Adrenal gland (tissue), 5 donors: ENCODE data around the gene ZBTB7C.
A peak's percentile ranks its signal among the peaks of the same experiment; 100 is the strongest.

Experiments
- POLR2A ChIP-seq, 2 donors: fragments of 450-650 bp; IDR thresholded peaks; one replicate each; pipeline ENCODE4 v1.6.1; 2017; ENCODE audit warnings: antibody characterized with exemption in 2 of 2, mild to moderate bottlenecking in 2 of 2, moderate library complexity in 1 of 2
- TF ChIP-seq, protein P1 (sequence below), 6 experiments: fragments of 450-650 bp in 4 of 6; fragments of 200-600 bp in 2 of 6; sonication (generic) in 1 of 6; IDR thresholded peaks; 1 replicate in 5 of 6; 2 replicates in 1 of 6; pipeline versions ENCODE4 v1.5.1 to v1.8.0; 2016 to 2021; ENCODE audit warnings: antibody characterized with exemption in 6 of 6, mild to moderate bottlenecking in 2 of 6, moderate library complexity in 1 of 6
- donor health status: DM: no; HTN: no; CAD: no.

DNA sequence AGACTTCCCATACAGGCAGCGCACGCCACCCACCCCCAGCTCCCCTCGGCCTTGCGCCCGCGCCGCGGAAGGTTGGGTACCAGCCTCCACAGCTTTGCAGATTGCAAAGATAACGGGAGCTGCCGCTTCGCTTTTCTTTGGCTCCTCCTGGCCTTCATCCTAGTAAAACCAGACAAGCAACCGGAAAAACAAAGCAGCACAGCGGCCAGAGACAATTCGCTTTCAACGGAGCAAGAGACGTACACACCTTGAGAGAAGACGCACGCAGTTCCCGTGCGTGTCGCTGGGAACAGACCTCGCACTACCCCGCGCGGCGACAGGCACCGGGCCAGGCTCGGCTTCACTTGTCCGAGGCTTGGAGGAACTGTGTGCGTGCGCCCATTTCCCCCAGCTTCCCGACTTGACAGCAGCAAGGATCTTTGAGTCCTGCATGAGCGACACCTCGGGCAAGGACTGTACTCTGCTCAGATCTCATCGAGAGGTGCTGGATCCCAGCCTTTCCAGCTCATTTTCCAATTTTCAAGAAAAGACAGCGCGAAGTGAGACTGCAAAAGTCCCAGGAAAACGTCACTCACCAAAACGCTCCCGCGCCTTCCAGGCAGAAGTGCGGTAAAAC is 964 bp downstream of the ZBTB7C start:
- TF ChIP-seq, protein P1, sequence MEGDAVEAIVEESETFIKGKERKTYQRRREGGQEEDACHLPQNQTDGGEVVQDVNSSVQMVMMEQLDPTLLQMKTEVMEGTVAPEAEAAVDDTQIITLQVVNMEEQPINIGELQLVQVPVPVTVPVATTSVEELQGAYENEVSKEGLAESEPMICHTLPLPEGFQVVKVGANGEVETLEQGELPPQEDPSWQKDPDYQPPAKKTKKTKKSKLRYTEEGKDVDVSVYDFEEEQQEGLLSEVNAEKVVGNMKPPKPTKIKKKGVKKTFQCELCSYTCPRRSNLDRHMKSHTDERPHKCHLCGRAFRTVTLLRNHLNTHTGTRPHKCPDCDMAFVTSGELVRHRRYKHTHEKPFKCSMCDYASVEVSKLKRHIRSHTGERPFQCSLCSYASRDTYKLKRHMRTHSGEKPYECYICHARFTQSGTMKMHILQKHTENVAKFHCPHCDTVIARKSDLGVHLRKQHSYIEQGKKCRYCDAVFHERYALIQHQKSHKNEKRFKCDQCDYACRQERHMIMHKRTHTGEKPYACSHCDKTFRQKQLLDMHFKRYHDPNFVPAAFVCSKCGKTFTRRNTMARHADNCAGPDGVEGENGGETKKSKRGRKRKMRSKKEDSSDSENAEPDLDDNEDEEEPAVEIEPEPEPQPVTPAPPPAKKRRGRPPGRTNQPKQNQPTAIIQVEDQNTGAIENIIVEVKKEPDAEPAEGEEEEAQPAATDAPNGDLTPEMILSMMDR (IDR thresholded peaks at IDR 0.05), result no peak
- peak in 1 of 2 donors; percentile 27 for TF ChIP-seq POLR2A (IDR thresholded peaks at IDR 0.05)
